ENCODE measurements around the gene TUFT1.

DNA sequence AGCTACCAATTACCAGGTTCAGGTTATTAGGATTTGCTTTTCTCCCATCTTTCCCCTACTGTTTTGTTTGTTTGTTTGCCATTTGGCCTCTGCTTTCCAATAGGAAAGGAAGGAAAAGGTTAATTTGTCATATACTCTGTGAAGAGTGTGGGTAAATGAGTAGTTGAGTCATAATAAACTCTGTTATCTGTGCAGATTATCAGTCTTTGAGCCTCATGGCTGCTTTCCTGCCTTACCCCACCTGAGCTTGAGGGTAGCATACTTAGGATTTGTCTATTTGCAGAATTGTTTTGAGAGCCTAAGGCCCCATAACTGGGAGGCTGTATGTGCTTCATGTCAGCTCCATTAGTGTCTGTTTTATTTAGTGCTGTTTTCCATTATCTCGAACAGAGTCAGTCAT is 38.8 kb downstream of the TUFT1 start:
- TF ChIP-seq, protein P1, sequence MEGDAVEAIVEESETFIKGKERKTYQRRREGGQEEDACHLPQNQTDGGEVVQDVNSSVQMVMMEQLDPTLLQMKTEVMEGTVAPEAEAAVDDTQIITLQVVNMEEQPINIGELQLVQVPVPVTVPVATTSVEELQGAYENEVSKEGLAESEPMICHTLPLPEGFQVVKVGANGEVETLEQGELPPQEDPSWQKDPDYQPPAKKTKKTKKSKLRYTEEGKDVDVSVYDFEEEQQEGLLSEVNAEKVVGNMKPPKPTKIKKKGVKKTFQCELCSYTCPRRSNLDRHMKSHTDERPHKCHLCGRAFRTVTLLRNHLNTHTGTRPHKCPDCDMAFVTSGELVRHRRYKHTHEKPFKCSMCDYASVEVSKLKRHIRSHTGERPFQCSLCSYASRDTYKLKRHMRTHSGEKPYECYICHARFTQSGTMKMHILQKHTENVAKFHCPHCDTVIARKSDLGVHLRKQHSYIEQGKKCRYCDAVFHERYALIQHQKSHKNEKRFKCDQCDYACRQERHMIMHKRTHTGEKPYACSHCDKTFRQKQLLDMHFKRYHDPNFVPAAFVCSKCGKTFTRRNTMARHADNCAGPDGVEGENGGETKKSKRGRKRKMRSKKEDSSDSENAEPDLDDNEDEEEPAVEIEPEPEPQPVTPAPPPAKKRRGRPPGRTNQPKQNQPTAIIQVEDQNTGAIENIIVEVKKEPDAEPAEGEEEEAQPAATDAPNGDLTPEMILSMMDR (IDR thresholded peaks at IDR 0.05): no peak
- TF ChIP-seq, protein P2, sequence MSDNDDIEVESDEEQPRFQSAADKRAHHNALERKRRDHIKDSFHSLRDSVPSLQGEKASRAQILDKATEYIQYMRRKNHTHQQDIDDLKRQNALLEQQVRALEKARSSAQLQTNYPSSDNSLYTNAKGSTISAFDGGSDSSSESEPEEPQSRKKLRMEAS (IDR thresholded peaks at IDR 0.05): no peak
- TF ChIP-seq, protein P3, sequence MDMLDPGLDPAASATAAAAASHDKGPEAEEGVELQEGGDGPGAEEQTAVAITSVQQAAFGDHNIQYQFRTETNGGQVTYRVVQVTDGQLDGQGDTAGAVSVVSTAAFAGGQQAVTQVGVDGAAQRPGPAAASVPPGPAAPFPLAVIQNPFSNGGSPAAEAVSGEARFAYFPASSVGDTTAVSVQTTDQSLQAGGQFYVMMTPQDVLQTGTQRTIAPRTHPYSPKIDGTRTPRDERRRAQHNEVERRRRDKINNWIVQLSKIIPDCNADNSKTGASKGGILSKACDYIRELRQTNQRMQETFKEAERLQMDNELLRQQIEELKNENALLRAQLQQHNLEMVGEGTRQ (IDR thresholded peaks at IDR 0.05): no peak
- TF ChIP-seq POLR2A (IDR thresholded peaks at IDR 0.05; ENCODE audit: low read length) (no peak), SREBF2 (IDR thresholded peaks at IDR 0.05) (no peak), CHD2 (IDR thresholded peaks at IDR 0.05; ENCODE audit: low read length, partially characterized antibody) (no peak), ZFP36 (IDR thresholded peaks at IDR 0.05; ENCODE audit: borderline replicate concordance, partially characterized antibody) (no peak), BHLHE40 (IDR thresholded peaks at IDR 0.05; ENCODE audit: low read depth, low read length) (no peak), HEYL (CRISPR knock-in tag; IDR thresholded peaks at IDR 0.05) (no peak), ESRRA (IDR thresholded peaks at IDR 0.05; ENCODE audit: borderline replicate concordance, low read length) (no peak)

Measured in A549 (cell line).